ENCODE data around the gene CRKL.

CRKL gene

GRCh38 chr22:20997536-20998257, 80.5 kb downstream of the CRKL start:
- DNase-seq (ENCODE audit: low spot score), result no peak

- DNase-seq (ENCODE audit: low spot score), result no peak
Observed at GRCh38 chr22:20998411-20999336, 81.5 kb downstream of the CRKL start.

- no peak for DNase-seq (ENCODE audit: low spot score)
Observed at GRCh38 chr22:20999350-21000206, 82.4 kb downstream of the CRKL start.

GRCh38 chr22:21000207-21000986, 83.2 kb downstream of the CRKL start:
- DNase-seq (ENCODE audit: low spot score), result no peak

GRCh38 chr22:21000987-21001600, 83.9 kb downstream of the CRKL start:
- DNase-seq (ENCODE audit: low spot score), result peak; percentile 34

GRCh38 chr22:21001601-21002325, 84.6 kb downstream of the CRKL start, which contains the start of gene THAP7:
TSS of gene THAP7 (minus strand) at chr22:21002118. CDS start at chr22:21001911, 207 bp downstream.
- DNase-seq (ENCODE audit: low spot score), result peak; percentile 97

Data from iPS-NIHi11 (cell line).